ENCODE results near the gene ZP3.
"Not testable (repeated sequence)": the region's sequence is repeated elsewhere in the genome, so short reads cannot be mapped to it uniquely, and the experiment has no call there.

The ZP3 gene

GRCh38 chr7:76458504-76458903 is 33.8 kb downstream of the ZP3 start:
- H3K4me1 Mint-ChIP-seq; DNase-seq (ENCODE audit: low spot score in 2 of 2); H3K27ac Mint-ChIP-seq; H3K36me3 Mint-ChIP-seq; H3K4me3 Mint-ChIP-seq; ATAC-seq; H3K9me3 Mint-ChIP-seq: not testable (repeated sequence)

DNA sequence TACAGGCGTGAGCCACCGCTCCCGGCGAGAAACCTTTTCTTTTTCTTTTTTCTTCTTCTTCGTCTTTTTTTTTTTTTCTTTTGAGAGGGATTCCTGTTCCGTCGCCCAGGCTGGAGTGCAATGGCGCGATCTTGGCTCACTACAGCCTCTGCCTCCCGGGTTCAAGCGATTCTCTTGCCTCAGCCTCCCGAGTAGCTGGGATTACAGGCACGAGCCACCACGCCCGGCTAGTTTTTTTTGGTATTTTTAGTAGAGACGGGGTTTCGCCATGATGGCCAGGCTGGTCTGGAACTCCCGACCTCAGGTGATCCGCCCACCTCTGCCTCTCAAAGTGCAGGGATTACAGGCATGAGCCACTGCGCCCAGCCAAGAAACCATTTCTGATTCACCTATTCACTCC is 36.0 kb downstream of the ZP3 start:
- H3K4me3 Mint-ChIP-seq; H3K27ac Mint-ChIP-seq; H3K4me1 Mint-ChIP-seq; H3K9me3 Mint-ChIP-seq; H3K36me3 Mint-ChIP-seq; DNase-seq (ENCODE audit: low spot score in 2 of 2); ATAC-seq: not testable (repeated sequence)

DNA sequence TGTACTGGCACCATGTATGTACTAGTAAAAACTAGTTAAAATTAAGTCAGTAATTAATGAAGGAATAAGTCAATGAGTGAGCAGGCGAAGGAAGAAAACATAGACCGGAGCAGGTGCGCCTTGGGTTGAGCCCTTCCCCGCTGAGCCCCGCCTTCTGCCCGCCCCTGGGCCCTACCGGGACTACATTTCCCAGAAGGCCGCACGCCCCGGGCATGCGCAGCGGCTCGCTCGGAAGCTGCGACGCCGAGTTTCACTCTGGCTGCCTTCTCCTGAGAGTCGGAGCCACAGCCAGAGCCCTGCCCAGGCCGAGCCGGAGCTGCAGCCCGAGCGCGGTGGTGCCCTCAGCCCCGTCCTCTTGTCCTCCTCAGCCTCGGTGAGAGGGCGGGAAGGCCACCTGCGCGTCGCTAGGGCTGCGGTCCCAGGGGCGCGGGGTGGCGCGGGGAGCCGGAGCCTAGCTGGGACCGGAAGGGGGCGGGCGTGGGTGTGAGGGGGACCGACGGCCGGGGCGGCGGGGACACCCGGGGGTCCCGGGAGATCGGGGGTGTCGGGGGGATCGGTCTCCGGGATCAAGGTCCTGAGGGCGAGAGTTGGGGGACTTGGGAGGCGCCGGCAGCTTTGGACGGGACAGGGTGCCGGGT is 36.8 kb downstream of the ZP3 start, which contains the start of gene DTX2:
Gene DTX2, plus strand, starts transcription at position 246 of the 638 bp plus-strand sequence. CDS start 18,801 bp downstream, outside the sequence.
- H3K27ac Mint-ChIP-seq, H3K36me3 Mint-ChIP-seq: not testable (repeated sequence)
- peak; percentile 99 for ATAC-seq

GRCh38 chr7:76462271-76462882 is 37.6 kb downstream of the ZP3 start:
- H3K4me1 Mint-ChIP-seq; H3K27ac Mint-ChIP-seq; H3K36me3 Mint-ChIP-seq; H3K9me3 Mint-ChIP-seq; ATAC-seq; H3K4me3 Mint-ChIP-seq; DNase-seq (ENCODE audit: low spot score in 2 of 2): not testable (repeated sequence)

More for the DNA sequence above, 36.8 kb downstream of the ZP3 start, which contains the start of gene DTX2:
- not testable (repeated sequence) for H3K4me1 Mint-ChIP-seq, H3K9me3 Mint-ChIP-seq
- peak within 1 kb of the TSS; percentile 39 for H3K4me3 Mint-ChIP-seq
- DNase-seq (ENCODE audit: low spot score in 2 of 2) = peak; percentile 35 to 87

GRCh38 chr7:76464959-76465358 is 40.2 kb downstream of the ZP3 start:
- not testable (repeated sequence) for H3K9me3 Mint-ChIP-seq; H3K4me1 Mint-ChIP-seq; H3K27ac Mint-ChIP-seq; DNase-seq (ENCODE audit: low spot score in 2 of 2); H3K36me3 Mint-ChIP-seq; ATAC-seq; H3K4me3 Mint-ChIP-seq

GRCh38 chr7:76465950-76466349 is 41.2 kb downstream of the ZP3 start:
- H3K27ac Mint-ChIP-seq; H3K4me1 Mint-ChIP-seq; H3K9me3 Mint-ChIP-seq; ATAC-seq; DNase-seq (ENCODE audit: low spot score in 2 of 2); H3K4me3 Mint-ChIP-seq; H3K36me3 Mint-ChIP-seq: not testable (repeated sequence)

GRCh38 chr7:76467743-76468404 is 43.1 kb downstream of the ZP3 start:
- peak; percentile 31 for ATAC-seq
- H3K4me3 Mint-ChIP-seq; H3K4me1 Mint-ChIP-seq; H3K36me3 Mint-ChIP-seq; H3K27ac Mint-ChIP-seq; DNase-seq (ENCODE audit: low spot score in 2 of 2); H3K9me3 Mint-ChIP-seq: not testable (repeated sequence)

DNA sequence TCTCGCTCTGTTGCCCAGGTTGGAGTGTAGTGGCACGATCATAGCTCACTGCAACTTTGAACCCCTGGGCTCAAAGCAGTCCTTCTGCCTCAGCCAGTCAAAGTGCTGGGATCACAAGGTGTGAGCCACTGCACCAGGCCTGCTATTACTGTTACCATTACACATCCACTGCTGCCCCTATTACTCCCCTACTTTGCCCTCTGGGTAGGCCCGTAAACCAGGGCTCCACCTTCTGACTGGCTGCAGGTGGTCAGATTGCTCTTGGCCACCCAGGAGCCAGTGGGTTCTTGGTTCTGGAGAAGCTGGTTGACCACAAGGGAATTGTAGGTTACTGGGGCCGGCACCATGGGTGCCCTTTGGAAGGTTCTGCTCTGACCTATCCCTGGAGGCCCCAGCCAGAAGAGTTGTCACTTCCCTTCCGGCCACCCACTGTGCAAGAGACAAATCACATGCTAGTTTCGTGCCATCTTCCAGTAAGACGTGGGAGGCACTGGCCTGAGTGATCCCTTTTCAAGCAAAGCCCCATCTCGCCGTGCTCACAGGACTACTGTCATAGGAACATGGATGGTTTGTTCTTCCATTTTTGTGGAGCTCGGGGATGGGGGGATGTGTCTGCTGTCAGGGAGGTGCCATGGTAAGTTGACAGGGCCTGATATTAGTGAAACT is 46.9 kb downstream of the ZP3 start:
- H3K4me1 Mint-ChIP-seq; H3K4me3 Mint-ChIP-seq; DNase-seq (ENCODE audit: low spot score in 2 of 2); H3K27ac Mint-ChIP-seq; H3K9me3 Mint-ChIP-seq; ATAC-seq: not testable (repeated sequence)
- H3K36me3 Mint-ChIP-seq = peaks cover 16% of the 10 kb centered on the region

GRCh38 chr7:76473097-76473496 is 48.3 kb downstream of the ZP3 start:
- ATAC-seq; H3K4me3 Mint-ChIP-seq; H3K9me3 Mint-ChIP-seq; H3K27ac Mint-ChIP-seq; DNase-seq (ENCODE audit: low spot score in 2 of 2); H3K4me1 Mint-ChIP-seq: not testable (repeated sequence)
- H3K36me3 Mint-ChIP-seq = peaks cover 16% of the 10 kb centered on the region

DNA sequence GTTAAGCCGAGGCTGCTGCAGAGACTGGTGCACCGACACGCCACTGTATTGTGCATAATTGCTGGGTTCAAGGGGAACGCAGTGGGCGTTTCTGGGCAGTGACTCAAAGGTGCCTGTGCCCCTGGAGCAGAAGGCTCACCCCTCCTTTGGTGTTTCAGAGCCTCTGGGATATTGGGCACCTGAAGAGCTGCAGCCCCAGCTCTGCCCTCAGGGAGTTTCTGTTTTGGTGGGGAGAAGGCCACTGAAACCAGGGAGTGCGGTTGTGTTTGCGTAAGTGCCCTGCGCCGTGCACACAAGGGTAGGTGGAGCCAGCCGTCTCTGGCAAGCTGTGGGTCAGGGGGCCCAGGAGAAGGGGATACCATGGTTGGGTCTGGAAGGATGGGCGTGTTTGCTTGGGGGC is 51.5 kb downstream of the ZP3 start:
- peaks cover 19% of the 10 kb centered on the region for H3K36me3 Mint-ChIP-seq
- DNase-seq (ENCODE audit: low spot score in 2 of 2); H3K9me3 Mint-ChIP-seq; H3K4me1 Mint-ChIP-seq; H3K27ac Mint-ChIP-seq; H3K4me3 Mint-ChIP-seq; ATAC-seq: not testable (repeated sequence)

DNA sequence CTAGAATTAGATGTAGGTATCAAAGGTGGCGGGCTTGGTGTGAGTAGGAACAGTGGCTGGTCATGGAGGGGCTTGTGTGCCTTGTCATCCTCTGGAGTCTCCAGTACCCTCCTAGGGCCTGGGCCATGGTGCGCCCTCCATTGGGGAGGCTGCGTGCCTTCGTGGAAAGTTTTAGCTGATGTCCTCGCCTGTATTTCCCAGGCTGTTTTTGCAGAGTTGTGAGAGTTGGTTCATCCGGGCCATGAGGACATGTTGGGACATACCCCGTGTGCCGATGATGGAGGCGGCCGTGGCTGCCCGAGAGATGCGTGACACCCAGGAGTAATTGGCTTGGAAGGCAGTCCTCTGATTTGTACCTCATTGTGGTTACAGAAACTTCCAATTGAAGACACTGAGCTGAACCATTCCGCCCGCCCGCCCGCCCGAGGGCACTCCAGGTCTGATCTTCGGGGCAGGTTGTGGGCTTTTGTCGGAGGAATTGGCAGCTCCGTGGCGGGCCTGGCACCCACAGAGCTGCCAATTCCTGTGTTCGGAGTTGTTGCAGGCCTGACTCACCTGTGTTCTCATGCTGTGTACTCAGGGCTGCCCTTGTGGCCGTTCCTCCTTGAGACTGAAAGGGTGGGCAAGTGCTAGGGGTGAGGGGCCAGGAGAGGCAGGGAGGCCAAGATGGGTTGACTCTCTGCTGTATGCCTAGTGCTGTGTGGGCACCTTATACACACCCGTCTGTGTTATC is 52.2 kb downstream of the ZP3 start:
- H3K36me3 Mint-ChIP-seq = peaks cover 24% of the 10 kb centered on the region
- DNase-seq (ENCODE audit: low spot score in 2 of 2); ATAC-seq; H3K9me3 Mint-ChIP-seq; H3K4me1 Mint-ChIP-seq; H3K27ac Mint-ChIP-seq; H3K4me3 Mint-ChIP-seq: not testable (repeated sequence)

- H3K9me3 Mint-ChIP-seq; H3K4me3 Mint-ChIP-seq; DNase-seq (ENCODE audit: low spot score in 2 of 2); H3K27ac Mint-ChIP-seq; ATAC-seq; H3K4me1 Mint-ChIP-seq: not testable (repeated sequence)
- peaks cover 35% of the 10 kb centered on the region for H3K36me3 Mint-ChIP-seq
These were observed 54.9 kb downstream of the ZP3 start for GRCh38 chr7:76479628-76480027.

- H3K9me3 Mint-ChIP-seq, ATAC-seq: not testable (repeated sequence)
These were observed 55.9 kb downstream of the ZP3 start for GRCh38 chr7:76480403-76481253.

GRCh38 chr7:76482660-76483059 is 57.9 kb downstream of the ZP3 start:
- H3K4me3 Mint-ChIP-seq; H3K9me3 Mint-ChIP-seq; H3K4me1 Mint-ChIP-seq; DNase-seq (ENCODE audit: low spot score in 2 of 2); H3K27ac Mint-ChIP-seq; ATAC-seq: not testable (repeated sequence)
- H3K36me3 Mint-ChIP-seq = peaks cover 35% of the 10 kb centered on the region

More at GRCh38 chr7:76480403-76481253, 55.9 kb downstream of the ZP3 start:
- not testable (repeated sequence) for H3K27ac Mint-ChIP-seq; H3K4me1 Mint-ChIP-seq; H3K4me3 Mint-ChIP-seq; DNase-seq (ENCODE audit: low spot score in 2 of 2)
- H3K36me3 Mint-ChIP-seq = peaks cover 35% of the 10 kb centered on the region
